ENCODE measurements around the gene ARSG. TPM values are rescaled to one million over a fixed set of nuclear protein-coding genes. Genes with fewer than 3 reads are reported as not detected.
A peak's percentile ranks its signal among the peaks of the same experiment; 100 is the strongest.

Gene ARSG
- total and polyA plus RNA-seq, 2 of the 13 experiments (the other 11 are each of a cell fraction or from before 2014, with no cell fraction given), result 3.7 to 15.2 TPM

DNA sequence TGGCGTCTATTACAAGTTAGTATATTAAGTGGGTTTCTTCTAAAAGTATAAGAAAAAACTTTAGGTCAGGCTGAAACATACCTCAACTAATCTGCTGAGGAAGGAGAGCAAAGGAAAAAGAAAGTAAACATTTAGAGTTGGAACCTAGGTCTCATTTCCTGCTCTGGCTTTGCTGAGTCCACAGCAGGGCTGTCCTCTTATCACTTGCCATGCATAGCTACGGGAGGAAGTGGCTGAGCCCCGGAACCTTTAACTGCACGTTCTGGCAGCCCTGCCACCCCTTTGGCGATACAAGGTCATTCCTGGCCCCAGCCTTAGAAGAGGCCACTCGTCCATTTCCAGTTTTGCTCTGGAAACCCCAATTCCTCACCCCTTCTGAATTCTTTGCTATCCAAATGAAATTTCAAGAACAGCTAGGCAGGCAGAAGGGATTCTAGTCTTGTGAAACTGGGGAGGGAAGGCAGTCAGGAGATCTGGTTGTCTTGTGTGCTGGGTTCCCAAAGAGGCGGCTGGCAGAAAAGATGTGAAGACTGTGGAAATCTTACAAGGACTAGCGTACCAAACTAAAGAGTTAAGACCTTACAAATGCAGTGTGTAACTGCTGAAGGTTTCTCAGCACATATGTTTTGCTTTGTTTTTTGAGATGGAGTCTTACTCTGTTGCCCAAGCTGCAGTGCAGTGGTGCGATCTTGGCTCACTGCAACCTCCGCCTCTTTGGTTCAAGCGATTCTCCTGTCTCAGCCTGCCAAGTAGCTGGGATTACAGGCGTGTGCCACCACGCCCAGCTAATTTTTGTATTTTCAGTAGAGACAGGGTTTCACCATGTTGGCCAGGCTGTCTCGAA, 146.9 kb downstream of the ARSG start (continued):
- TF ChIP-seq, protein P1, sequence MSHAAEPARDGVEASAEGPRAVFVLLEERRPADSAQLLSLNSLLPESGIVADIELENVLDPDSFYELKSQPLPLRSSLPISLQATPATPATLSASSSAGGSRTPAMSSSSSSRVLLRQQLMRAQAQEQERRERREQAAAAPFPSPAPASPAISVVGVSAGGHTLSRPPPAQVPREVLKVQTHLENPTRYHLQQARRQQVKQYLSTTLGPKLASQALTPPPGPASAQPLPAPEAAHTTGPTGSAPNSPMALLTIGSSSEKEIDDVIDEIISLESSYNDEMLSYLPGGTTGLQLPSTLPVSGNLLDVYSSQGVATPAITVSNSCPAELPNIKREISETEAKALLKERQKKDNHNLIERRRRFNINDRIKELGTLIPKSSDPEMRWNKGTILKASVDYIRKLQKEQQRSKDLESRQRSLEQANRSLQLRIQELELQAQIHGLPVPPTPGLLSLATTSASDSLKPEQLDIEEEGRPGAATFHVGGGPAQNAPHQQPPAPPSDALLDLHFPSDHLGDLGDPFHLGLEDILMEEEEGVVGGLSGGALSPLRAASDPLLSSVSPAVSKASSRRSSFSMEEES (CRISPR knock-in tag; IDR thresholded peaks at IDR 0.05), result peak; percentile 50; the same call in 1 of the 2 replicates
- TF ChIP-seq SP1 (IDR thresholded peaks at IDR 0.05) (no peak), SP1 (CRISPR knock-in tag; IDR thresholded peaks at IDR 0.05) (no peak), GATAD2A (CRISPR knock-in tag; IDR thresholded peaks at IDR 0.05) (peak; percentile 74), ZFP37 (CRISPR knock-in tag; IDR thresholded peaks at IDR 0.05; ENCODE audit: borderline replicate concordance) (no peak), HHEX (CRISPR knock-in tag; IDR thresholded peaks at IDR 0.05) (no peak), FOXK2 (IDR thresholded peaks at IDR 0.05) (no peak), KLF12 (CRISPR knock-in tag; IDR thresholded peaks at IDR 0.05; ENCODE audit: borderline replicate concordance) (no peak), HOXA3 (CRISPR knock-in tag; IDR thresholded peaks at IDR 0.05) (peak; percentile 79), MBNL3 (CRISPR knock-in tag; conservative IDR thresholded peaks at IDR 0.05) (no peak), ZNF264 (CRISPR knock-in tag; IDR thresholded peaks at IDR 0.05) (peak; percentile 71; the same call in 1 of the 2 replicates), KMT2A (CRISPR knock-in tag; IDR thresholded peaks at IDR 0.05) (peak; percentile 48; the same call in 1 of the 2 replicates), NFKB2 (CRISPR knock-in tag; IDR thresholded peaks at IDR 0.05; ENCODE audit: borderline replicate concordance) (no peak), DZIP1 (CRISPR knock-in tag; IDR thresholded peaks at IDR 0.05) (no peak), ZNF788 (CRISPR knock-in tag; IDR thresholded peaks at IDR 0.05; ENCODE audit: borderline replicate concordance) (peak; percentile 31; the same call in 1 of the 2 replicates), FLYWCH1 (CRISPR knock-in tag; IDR thresholded peaks at IDR 0.05) (no peak), MLLT10 (CRISPR knock-in tag; IDR thresholded peaks at IDR 0.05) (no peak), MXD4 (CRISPR knock-in tag; IDR thresholded peaks at IDR 0.05) (no peak; the same call in 1 of the 2 replicates), ZNF563 (CRISPR knock-in tag; IDR thresholded peaks at IDR 0.05) (0 out of 2 replicates have a peak, but pooled peaks have one; percentile 44), JARID2 (CRISPR knock-in tag; IDR thresholded peaks at IDR 0.05; ENCODE audit: insufficient replicate concordance) (no peak), ZNF550 (CRISPR knock-in tag; IDR thresholded peaks at IDR 0.05; ENCODE audit: borderline replicate concordance) (no peak), SNRNP70 (IDR thresholded peaks at IDR 0.05; ENCODE audit: low read depth, low read length) (no peak)
- TF ChIP-seq, protein P2, sequence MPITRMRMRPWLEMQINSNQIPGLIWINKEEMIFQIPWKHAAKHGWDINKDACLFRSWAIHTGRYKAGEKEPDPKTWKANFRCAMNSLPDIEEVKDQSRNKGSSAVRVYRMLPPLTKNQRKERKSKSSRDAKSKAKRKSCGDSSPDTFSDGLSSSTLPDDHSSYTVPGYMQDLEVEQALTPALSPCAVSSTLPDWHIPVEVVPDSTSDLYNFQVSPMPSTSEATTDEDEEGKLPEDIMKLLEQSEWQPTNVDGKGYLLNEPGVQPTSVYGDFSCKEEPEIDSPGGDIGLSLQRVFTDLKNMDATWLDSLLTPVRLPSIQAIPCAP (CRISPR knock-in tag; IDR thresholded peaks at IDR 0.05; ENCODE audit: low read depth), result no peak
- TF ChIP-seq, protein P3, sequence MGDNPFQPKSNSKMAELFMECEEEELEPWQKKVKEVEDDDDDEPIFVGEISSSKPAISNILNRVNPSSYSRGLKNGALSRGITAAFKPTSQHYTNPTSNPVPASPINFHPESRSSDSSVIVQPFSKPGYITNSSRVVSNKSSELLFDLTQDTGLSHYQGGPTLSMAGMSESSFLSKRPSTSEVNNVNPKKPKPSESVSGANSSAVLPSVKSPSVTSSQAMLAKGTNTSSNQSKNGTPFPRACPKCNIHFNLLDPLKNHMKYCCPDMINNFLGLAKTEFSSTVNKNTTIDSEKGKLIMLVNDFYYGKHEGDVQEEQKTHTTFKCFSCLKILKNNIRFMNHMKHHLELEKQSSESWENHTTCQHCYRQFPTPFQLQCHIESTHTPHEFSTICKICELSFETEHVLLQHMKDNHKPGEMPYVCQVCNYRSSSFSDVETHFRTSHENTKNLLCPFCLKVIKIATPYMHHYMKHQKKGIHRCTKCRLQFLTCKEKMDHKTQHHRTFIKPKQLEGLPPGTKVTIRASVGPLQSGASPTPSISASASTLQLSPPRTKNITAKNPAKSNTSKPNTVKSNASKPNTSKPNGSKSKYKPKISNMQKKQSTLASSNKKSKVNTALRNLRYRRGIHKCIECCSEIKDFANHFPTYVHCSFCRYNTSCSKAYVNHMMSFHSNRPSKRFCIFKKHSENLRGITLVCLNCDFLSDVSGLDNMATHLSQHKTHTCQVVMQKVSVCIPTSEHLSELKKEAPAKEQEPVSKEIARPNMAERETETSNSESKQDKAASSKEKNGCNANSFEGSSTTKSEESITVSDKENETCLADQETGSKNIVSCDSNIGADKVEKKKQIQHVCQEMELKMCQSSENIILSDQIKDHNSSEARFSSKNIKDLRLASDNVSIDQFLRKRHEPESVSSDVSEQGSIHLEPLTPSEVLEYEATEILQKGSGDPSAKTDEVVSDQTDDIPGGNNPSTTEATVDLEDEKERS (CRISPR knock-in tag; IDR thresholded peaks at IDR 0.05), result 0 out of 2 replicates have a peak, but pooled peaks have one; percentile 30
